ENCODE data around the gene PTPRN2.
"Not testable (repeated sequence)": the region's sequence is repeated elsewhere in the genome, so short reads cannot be mapped to it uniquely, and the experiment has no call there.

PTPRN2 gene

DNA sequence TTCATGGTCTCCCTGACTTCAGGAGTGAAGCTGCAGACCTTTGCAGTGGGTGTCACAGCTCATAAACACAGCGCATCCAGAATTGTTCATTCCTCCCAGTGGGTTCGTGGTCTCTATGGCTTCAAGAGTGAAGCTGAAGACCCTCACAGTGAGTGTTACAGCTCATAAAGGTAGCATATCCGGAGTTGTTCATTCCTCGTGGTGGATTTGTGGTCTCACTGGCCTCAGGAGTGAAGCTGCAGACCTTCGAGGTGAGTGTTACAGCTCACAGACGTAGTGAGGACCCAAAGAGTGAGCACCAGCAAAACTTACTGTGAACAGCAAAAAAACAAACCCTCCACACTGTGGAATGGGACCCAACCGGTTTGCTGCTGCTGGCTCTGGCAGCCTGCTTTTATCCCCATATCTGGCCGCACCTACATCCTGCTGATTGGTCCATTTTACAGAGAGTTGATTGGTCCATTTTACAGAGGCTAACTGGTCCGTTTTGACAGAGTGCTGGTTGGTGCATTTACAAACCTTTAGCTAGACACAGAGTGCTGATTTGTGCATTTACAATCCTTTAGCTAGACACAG is 308.8 kb downstream of the PTPRN2 start:
- DNase-seq (ENCODE audit: low read depth), result no peak

DNA sequence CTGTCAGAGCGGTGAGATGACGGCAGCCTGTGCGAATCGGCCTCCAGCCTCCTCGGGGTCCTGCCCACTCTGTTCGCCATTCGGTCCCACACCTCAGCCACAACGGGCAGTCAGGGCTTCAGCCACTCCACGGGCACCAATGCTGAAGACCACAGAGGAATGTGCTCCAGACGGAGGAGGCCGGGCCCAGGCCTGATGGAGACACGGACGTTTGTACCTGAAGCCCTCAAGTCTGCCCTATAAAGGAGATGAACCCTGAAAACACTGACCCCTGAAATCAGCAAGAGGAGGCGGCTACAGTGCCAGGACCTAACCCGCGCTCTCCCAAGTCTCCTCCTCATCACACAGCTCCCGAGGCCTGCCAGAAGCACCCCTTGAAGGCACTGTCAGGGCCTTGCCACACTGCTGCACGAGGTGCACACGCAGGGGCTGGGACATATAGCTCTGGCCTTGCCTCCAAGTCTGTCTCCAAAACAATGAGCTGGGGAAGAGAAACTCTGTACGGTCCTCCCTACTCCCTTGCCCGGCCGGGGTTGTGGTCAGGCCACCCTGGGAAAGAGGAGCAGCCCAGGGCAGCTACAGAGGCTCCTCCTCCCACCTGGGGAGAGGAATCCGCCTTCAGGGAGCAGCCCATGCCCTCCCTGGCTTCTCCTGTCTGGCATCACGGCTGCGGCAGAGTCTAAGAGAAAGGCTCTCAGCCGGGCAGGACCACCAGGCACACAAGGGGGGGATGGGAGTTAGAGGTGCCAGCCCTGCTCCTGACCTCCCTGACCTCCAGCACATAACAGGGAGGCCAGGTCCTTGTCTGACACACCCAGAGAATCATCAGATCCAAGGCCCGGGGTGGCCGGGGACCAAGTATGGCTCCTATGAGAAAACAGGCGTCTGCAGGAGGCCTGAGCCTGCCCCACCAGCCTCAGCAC is 310.1 kb downstream of the PTPRN2 start:
- DNase-seq (ENCODE audit: low read depth), result no peak

GRCh38 chr7:158276414-158277218 is 311.0 kb downstream of the PTPRN2 start:
- DNase-seq (ENCODE audit: low read depth), result no peak

GRCh38 chr7:158275711-158276413 is 311.8 kb downstream of the PTPRN2 start:
- DNase-seq (ENCODE audit: low read depth), result no peak

GRCh38 chr7:158274996-158275395 is 312.6 kb downstream of the PTPRN2 start:
- no peak for DNase-seq (ENCODE audit: low read depth)

- DNase-seq (ENCODE audit: low read depth), result no peak
Observed at GRCh38 chr7:158274404-158274811, 313.2 kb downstream of the PTPRN2 start.

GRCh38 chr7:158273756-158274342 is 313.8 kb downstream of the PTPRN2 start:
- DNase-seq (ENCODE audit: low read depth), result not testable (repeated sequence)

DNA sequence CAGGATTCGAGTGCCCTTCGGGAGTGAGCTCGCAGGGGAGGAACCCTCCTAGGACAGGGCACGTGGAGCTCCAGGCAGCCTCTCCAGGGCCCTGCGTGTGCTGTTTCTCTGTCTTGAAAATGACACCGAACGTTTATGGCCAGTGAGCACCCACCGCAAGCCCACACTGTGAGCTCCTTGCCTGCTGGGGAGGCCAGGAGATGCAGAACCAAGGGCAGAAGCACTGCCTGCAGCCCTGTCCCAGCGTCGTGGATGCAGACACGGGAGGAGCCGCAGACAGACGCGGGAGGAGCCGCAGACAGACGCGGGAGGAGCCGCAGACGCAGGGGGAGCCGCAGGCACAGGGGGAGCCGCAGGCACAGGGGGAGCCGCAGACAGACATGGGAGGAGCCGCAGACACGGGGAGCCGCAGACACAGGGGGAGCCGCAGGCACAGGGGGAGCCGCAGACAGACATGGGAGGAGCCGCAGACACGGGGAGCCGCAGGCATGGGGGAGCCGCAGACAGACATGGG is 314.4 kb downstream of the PTPRN2 start:
- DNase-seq (ENCODE audit: low read depth), result no peak

- DNase-seq (ENCODE audit: low read depth), result no peak
Observed at GRCh38 chr7:158272509-158273137, 315.0 kb downstream of the PTPRN2 start.

- DNase-seq (ENCODE audit: low read depth), result no peak
Observed at GRCh38 chr7:158272091-158272490, 315.5 kb downstream of the PTPRN2 start.

- DNase-seq (ENCODE audit: low read depth), result no peak
Observed at GRCh38 chr7:158271646-158272045, 316.0 kb downstream of the PTPRN2 start.

DNA sequence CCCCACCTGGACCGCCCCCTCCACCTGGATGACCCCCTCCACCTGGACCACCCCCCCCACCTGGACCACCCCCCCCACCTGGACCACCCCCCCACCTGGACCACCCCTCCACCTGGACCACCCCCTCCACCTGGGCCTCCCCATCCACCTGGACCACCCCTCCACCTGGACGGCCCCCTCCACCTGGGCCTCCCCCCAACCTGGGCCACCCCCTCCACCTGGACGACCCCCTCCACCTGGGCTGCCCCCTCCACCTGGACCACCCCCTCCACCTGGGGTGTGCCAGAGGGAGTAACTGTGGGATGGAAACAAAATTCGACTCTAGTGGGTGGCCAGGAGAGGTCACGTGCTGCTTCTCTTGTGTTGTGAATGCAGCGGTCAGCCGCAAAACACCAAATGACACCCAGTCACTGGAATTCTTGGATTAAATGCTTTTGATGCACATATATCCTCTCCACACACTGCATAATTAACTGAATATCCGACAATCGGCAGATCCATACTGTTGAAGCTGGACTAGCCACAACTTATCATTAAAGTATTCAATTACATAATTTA is 316.7 kb downstream of the PTPRN2 start:
- DNase-seq (ENCODE audit: low read depth), result no peak

DNA sequence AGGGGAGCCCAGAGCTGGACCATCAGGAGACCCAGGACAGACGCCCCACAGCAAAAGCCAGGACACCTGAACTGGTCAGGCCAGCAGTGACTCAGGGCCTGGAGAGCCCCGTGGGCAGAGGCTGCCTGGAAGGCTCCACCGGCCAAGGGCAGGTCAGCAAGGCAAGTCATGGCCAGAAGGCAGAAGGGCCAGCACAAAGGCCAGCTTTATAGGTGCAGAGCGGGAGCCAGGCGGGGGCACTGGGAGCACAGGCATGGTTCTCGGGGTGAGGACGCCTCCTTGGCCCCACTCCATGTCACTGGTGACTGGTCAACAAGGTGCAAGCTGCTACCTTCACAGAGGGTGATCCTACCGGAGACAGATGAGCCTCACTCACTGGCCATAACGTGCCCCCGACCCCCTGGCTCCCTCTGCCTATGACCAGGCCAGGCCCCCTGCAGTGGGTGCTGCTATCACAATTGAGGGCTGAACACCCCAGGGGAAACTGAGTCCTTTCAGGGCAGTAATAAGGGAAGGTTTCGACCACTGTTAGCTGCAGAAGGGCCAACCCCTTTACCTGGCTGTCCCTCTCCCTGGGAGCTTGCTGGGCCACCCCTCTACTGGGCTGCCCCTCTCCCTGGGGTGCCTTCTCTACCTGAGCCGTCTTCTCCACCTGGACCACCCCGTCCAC is 317.4 kb downstream of the PTPRN2 start:
- DNase-seq (ENCODE audit: low read depth), result no peak

GRCh38 chr7:158268816-158269535 is 318.6 kb downstream of the PTPRN2 start:
- DNase-seq (ENCODE audit: low read depth), result no peak

GRCh38 chr7:158267742-158268435 is 319.7 kb downstream of the PTPRN2 start:
- no peak for DNase-seq (ENCODE audit: low read depth)

- no peak for DNase-seq (ENCODE audit: low read depth)
Observed at GRCh38 chr7:158266817-158267741, 320.5 kb downstream of the PTPRN2 start.

- no peak for DNase-seq (ENCODE audit: low read depth)
Observed at GRCh38 chr7:158266426-158266816, 321.2 kb downstream of the PTPRN2 start.

DNA sequence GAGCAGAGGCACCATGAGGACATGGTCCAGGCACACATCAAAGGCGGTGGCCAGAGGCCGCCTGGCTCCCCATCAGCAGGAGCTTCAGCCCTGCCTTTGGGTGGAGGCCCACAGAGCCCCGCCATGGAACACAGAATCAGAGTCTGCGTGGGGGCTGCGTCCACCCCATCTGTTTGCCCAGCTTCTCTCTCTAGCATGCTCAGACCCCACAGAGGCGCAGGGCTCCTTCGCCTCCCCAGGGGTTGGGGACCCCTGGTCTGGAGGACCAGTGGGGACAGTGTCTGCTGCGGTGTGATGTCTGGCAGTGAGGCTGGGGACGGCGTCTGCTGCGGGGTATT is 321.9 kb downstream of the PTPRN2 start:
- DNase-seq (ENCODE audit: low read depth), result no peak
